SK-N-DZ (cell line): Measurements from ENCODE around the gene MYH9.
"Not testable (repeated sequence)": the region's sequence is repeated elsewhere in the genome, so short reads cannot be mapped to it uniquely, and the experiment has no call there.

Experiments used
- DNase-seq: peaks from one replicate; pipeline ENCODE4 v3.0.0-alpha.2; 2015; ENCODE audit warnings: low spot score

The MYH9 gene

GRCh38 chr22:36296690-36297089 is 91.1 kb downstream of the MYH9 start:
- DNase-seq, result no peak

- DNase-seq, result no peak
These were observed 92.5 kb downstream of the MYH9 start for GRCh38 chr22:36295247-36295646.

- no peak for DNase-seq
These were observed 93.0 kb downstream of the MYH9 start for GRCh38 chr22:36294801-36295200.

GRCh38 chr22:36294293-36294620 is 93.5 kb downstream of the MYH9 start:
- DNase-seq, result no peak

GRCh38 chr22:36293606-36294292 is 94.0 kb downstream of the MYH9 start:
- DNase-seq, result no peak

- no peak for DNase-seq
These were observed 94.8 kb downstream of the MYH9 start for GRCh38 chr22:36292823-36293530.

- DNase-seq, result no peak
These were observed 95.7 kb downstream of the MYH9 start for GRCh38 chr22:36291831-36292740.

GRCh38 chr22:36290391-36291075 is 97.2 kb downstream of the MYH9 start:
- DNase-seq, result not testable (repeated sequence)

- not testable (repeated sequence) for DNase-seq
These were observed 97.8 kb downstream of the MYH9 start for GRCh38 chr22:36289948-36290371.

GRCh38 chr22:36289406-36289870 is 98.3 kb downstream of the MYH9 start:
- DNase-seq, result no peak

- DNase-seq, result no peak
These were observed 99.0 kb downstream of the MYH9 start for GRCh38 chr22:36288571-36289405.

GRCh38 chr22:36287881-36288515 is 99.8 kb downstream of the MYH9 start:
- no peak for DNase-seq

GRCh38 chr22:36286096-36286957 is 101.4 kb downstream of the MYH9 start:
- peak; percentile 64 for DNase-seq

- DNase-seq, result no peak
These were observed 102.2 kb downstream of the MYH9 start for GRCh38 chr22:36285545-36285944.

GRCh38 chr22:36285017-36285416 is 102.8 kb downstream of the MYH9 start:
- no peak for DNase-seq

GRCh38 chr22:36284171-36284571 is 103.6 kb downstream of the MYH9 start:
- DNase-seq, result no peak

- no peak for DNase-seq
These were observed 105.4 kb downstream of the MYH9 start for GRCh38 chr22:36282328-36282831.

- DNase-seq, result no peak
These were observed 105.9 kb downstream of the MYH9 start for GRCh38 chr22:36281781-36282327.

- no peak for DNase-seq
These were observed 107.4 kb downstream of the MYH9 start for GRCh38 chr22:36280379-36280778.
